ENCODE measurements around the gene GBP2.

GRCh38 chr1:89088572-89088971 lies 37.3 kb downstream of the GBP2 start:
- TF ChIP-seq CTCF (tag by site-specific recombination; IDR thresholded peaks at IDR 0.05), result no peak
- no peak for TF ChIP-seq ZSCAN4 (tag by site-specific recombination; IDR thresholded peaks at IDR 0.05)
- TF ChIP-seq REST (tag by site-specific recombination; IDR thresholded peaks at IDR 0.05), result no peak
- TF ChIP-seq YY1 (tag by site-specific recombination; IDR thresholded peaks at IDR 0.05), result no peak
- TF ChIP-seq ZNF324 (tag by site-specific recombination; IDR thresholded peaks at IDR 0.05), result no peak
